Loucy (cell line): ENCODE data around the gene LIN7B.

Experiments
- H2AFZ ChIP-seq: fragments of 200-600 bp; sonication (generic); 2 replicates; pipeline ENCODE4 v1.6.0; 2016; ENCODE audit warnings: antibody characterized with exemption, mild to moderate bottlenecking, low read length, moderate library complexity
- H3F3A ChIP-seq: fragments of 200-600 bp; 2 replicates; pipeline ENCODE4 v1.6.0; 2016; ENCODE audit warnings: antibody characterized with exemption, low read depth, mild to moderate bottlenecking
- H3K27me3 ChIP-seq: fragments of 200-600 bp; sonication (generic); 2 replicates; pipeline ENCODE4 v1.6.1; 2014; ENCODE audit warnings: low read length, mild to moderate bottlenecking; ENCODE audit not compliant: insufficient read depth, poor library complexity, severe bottlenecking
- H3K36me3 ChIP-seq: fragments of 200-600 bp; sonication (generic); 2 replicates; pipeline ENCODE4 v1.6.1; 2016; ENCODE audit warnings: low read length; ENCODE audit not compliant: insufficient read depth
- H3K4me1 ChIP-seq: fragments of 200-600 bp; sonication (generic); 2 replicates; pipeline ENCODE4 v1.5.1; 2014; ENCODE audit warnings: low read length, mild to moderate bottlenecking; ENCODE audit not compliant: insufficient read depth, poor library complexity, severe bottlenecking
- H3K4me2 ChIP-seq: fragments of 200-600 bp; sonication (generic); 2 replicates; pipeline ENCODE4 v1.6.0; 2014; ENCODE audit warnings: antibody characterized with exemption, low read length, low read depth, mild to moderate bottlenecking; ENCODE audit not compliant: poor library complexity, severe bottlenecking
- H3K4me3 ChIP-seq: fragments of 200-600 bp; sonication (generic); 2 replicates; pipeline ENCODE4 v1.5.1; 2014; ENCODE audit warnings: low read length, mild to moderate bottlenecking, mixed read lengths; ENCODE audit not compliant: poor library complexity, severe bottlenecking
- H3K79me2 ChIP-seq: fragments of 200-600 bp; sonication (generic); 2 replicates; pipeline ENCODE4 v1.6.1; 2014; ENCODE audit warnings: low read length; ENCODE audit not compliant: insufficient read depth
- H3K9ac ChIP-seq: fragments of 200-600 bp; sonication (generic); 2 replicates; pipeline ENCODE4 v1.6.0; 2014; ENCODE audit warnings: mild to moderate bottlenecking, low read depth, low read length, moderate library complexity; ENCODE audit not compliant: poor library complexity, severe bottlenecking
- H3K9me2 ChIP-seq: fragments of 200-600 bp; sonication (generic); replicated peaks from 2 replicates; pipeline ENCODE4 v1.6.1; 2016; ENCODE audit warnings: low read depth, low read length, mixed read lengths
- H3K9me3 ChIP-seq: fragments of 200-600 bp; sonication (generic); 2 replicates; pipeline ENCODE4 v1.6.1; 2014; ENCODE audit warnings: mild to moderate bottlenecking, antibody characterized with exemption, low read length, low read depth; ENCODE audit not compliant: insufficient read depth
- H4K20me1 ChIP-seq: fragments of 200-600 bp; sonication (generic); 2 replicates; pipeline ENCODE4 v1.6.0; 2014; ENCODE audit warnings: antibody characterized with exemption, low read length, mild to moderate bottlenecking; ENCODE audit not compliant: insufficient read depth, poor library complexity, severe bottlenecking
- EZH2phosphoT487 ChIP-seq: fragments of 200-600 bp; IDR thresholded peaks from 2 replicates; pipeline ENCODE4 v1.6.1; 2018; ENCODE audit warnings: antibody characterized with exemption, mild to moderate bottlenecking, moderate library complexity, borderline replicate concordance
- TF ChIP-seq, protein P1 (sequence below): fragments of 200-600 bp; sonication (generic); conservative IDR thresholded peaks from 2 replicates; pipeline ENCODE4 v1.5.1; 2014; ENCODE audit warnings: mild to moderate bottlenecking, antibody characterized with exemption, low read length

LIN7B gene

DNA sequence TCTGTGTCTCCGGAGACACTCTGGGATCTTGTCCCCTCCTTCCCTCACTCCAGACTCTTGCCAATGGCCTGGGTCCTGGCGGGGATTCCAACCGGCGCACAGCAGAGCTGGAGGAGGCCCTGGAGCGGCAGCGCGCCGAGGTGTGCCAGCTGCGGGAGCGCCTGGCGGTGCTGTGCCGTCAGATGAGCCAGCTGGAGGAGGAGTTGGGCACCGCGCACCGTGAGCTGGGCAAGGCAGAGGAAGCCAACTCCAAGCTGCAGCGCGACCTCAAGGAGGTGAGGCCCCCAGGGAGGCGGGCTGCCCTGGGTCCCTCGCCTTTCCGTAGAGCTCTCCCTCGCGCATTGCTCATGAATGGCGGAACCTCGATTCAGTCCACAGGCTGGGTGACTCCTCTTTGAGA, 16.2 kb downstream of the LIN7B start:
- Histone ChIP-seq H3K4me2 (no peak overlapping the region), H3K4me1 (peaks cover 9% of the 10 kb centered on the region), H3K9me3 (no peaks in the 10 kb centered on the region), H3K4me3 (no peak overlapping the region), H3K36me3 (no peaks in the 10 kb centered on the region), H2AFZ (no peak overlapping the region), H3K27me3 (no peaks in the 10 kb centered on the region), H3K9ac (no peak overlapping the region), H4K20me1 (no peaks in the 10 kb centered on the region), H3F3A (no peaks in the 10 kb centered on the region), H3K9me2 (no peaks in the 10 kb centered on the region), H3K79me2 (no peaks in the 10 kb centered on the region)
- TF ChIP-seq, protein P1, sequence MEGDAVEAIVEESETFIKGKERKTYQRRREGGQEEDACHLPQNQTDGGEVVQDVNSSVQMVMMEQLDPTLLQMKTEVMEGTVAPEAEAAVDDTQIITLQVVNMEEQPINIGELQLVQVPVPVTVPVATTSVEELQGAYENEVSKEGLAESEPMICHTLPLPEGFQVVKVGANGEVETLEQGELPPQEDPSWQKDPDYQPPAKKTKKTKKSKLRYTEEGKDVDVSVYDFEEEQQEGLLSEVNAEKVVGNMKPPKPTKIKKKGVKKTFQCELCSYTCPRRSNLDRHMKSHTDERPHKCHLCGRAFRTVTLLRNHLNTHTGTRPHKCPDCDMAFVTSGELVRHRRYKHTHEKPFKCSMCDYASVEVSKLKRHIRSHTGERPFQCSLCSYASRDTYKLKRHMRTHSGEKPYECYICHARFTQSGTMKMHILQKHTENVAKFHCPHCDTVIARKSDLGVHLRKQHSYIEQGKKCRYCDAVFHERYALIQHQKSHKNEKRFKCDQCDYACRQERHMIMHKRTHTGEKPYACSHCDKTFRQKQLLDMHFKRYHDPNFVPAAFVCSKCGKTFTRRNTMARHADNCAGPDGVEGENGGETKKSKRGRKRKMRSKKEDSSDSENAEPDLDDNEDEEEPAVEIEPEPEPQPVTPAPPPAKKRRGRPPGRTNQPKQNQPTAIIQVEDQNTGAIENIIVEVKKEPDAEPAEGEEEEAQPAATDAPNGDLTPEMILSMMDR, result no peak
- no peak for TF ChIP-seq EZH2phosphoT487

DNA sequence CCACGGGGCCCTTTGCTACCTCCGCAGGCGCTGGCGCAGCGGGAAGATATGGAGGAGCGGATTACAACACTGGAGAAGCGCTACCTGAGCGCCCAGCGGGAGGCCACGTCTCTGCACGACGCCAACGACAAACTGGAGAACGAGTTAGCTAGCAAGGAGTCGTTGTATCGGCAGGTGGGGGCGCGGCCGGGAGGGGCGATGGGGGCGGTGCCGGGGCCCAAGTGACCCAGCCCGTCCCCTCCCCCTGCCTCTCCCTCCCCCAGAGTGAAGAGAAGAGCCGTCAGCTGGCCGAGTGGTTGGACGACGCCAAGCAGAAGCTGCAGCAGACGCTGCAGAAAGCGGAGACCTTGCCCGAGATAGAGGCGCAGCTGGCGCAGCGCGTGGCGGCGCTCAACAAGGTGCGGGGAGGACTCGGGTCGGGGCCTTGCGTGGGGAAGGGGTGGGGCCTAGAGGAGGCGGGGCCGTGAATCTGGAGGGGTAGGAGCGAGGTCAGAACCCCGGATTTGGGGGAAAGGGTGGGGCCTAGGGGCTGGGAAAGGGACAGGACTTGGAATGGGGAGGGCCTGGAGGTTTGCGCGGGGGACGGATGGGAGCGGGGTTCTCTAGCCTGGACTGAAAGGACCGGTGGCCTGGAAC, 18.9 kb downstream of the LIN7B start:
- H3K36me3 ChIP-seq, result no peaks in the 10 kb centered on the region

DNA sequence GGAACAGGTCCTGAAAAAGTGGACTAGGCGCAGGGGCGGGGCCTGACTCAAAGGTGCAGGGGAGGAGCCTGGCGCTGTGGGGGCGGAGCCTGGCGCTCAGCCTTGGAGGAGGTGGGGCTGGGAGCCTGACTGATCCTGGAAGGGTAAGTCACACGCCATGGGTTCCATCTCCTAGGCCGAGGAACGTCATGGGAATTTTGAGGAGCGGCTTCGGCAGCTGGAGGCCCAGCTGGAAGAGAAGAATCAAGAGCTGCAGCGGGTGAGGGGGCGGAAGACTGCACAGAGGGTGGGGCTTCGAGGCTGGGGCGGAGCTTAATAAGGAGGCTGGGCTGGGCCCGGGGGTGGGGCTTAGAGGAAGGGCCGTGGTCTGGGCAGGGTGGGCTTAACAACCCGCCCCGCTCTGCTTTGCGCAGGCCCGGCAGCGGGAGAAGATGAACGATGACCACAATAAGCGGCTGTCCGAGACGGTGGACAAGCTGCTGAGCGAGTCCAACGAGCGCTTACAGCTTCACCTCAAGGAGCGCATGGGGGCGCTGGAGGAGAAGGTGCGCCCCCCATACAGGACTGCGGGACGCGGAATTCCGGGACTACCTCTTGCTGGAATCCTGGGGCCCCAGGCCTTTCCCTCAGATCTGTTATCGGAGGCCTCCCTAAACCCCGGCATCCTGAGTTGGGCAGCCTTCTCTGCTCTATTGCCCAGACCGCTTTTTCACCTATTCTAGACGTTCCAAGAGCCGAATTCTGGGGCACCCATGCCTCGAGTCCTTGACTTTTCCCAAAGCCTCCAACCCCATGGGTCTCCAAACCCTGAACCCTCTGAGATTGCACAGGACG, 19.7 kb downstream of the LIN7B start:
- H2AFZ ChIP-seq, result no peak overlapping the region
- no peaks in the 10 kb centered on the region for H3K36me3 ChIP-seq
- no peaks in the 10 kb centered on the region for H4K20me1 ChIP-seq
- no peaks in the 10 kb centered on the region for H3K79me2 ChIP-seq
- no peaks in the 10 kb centered on the region for H3F3A ChIP-seq
- peaks cover 2% of the 10 kb centered on the region for H3K4me1 ChIP-seq
- no peak overlapping the region for H3K9ac ChIP-seq
- H3K9me3 ChIP-seq, result no peaks in the 10 kb centered on the region
- H3K9me2 ChIP-seq, result no peaks in the 10 kb centered on the region
- no peak overlapping the region for H3K4me2 ChIP-seq
- no peak overlapping the region for H3K4me3 ChIP-seq
- no peak for TF ChIP-seq EZH2phosphoT487
- TF ChIP-seq, protein P1, result no peak
- no peaks in the 10 kb centered on the region for H3K27me3 ChIP-seq

More for the DNA sequence above, 18.9 kb downstream of the LIN7B start:
- H3K4me3 ChIP-seq, result no peak overlapping the region
- no peaks in the 10 kb centered on the region for H3K79me2 ChIP-seq
- H3K27me3 ChIP-seq, result no peaks in the 10 kb centered on the region
- no peaks in the 10 kb centered on the region for H3K9me3 ChIP-seq
- no peaks in the 10 kb centered on the region for H3F3A ChIP-seq
- no peak overlapping the region for H3K9ac ChIP-seq
- no peak overlapping the region for H2AFZ ChIP-seq
- no peaks in the 10 kb centered on the region for H3K9me2 ChIP-seq
- peaks cover 6% of the 10 kb centered on the region for H3K4me1 ChIP-seq
- no peak for TF ChIP-seq EZH2phosphoT487
- TF ChIP-seq, protein P1, result no peak
- no peak overlapping the region for H3K4me2 ChIP-seq
- H4K20me1 ChIP-seq, result no peaks in the 10 kb centered on the region
